OCI-LY7 (cell line): ENCODE results near the gene DOCK1. TPM values are rescaled to one million over a fixed set of nuclear protein-coding genes. Genes with fewer than 3 reads are reported as not detected.
A peak's percentile ranks its signal among the peaks of the same experiment; 100 is the strongest.

Experiments
- BruUV-seq: library from RNA; stranded (reverse); fragments of 400-500 nt; replicated peaks from 2 replicates; lab custom pipeline; 2021; lab: Mats Ljungman, UMichigan
- CTCF ChIA-PET: fragments of 300-600 bp; sonication (Branson Sonifier 250); formaldehyde crosslinking; loops from one replicate; lab custom pipeline; 2022; ENCODE audit warnings: antibody characterized with exemption; ENCODE audit not compliant: unreplicated experiment; lab: Charles Lee
- POLR2A ChIA-PET: fragments of 300-600 bp; sonication (Branson Sonifier 250); formaldehyde crosslinking; loops from one replicate; lab custom pipeline; 2022; ENCODE audit warnings: antibody characterized with exemption; lab: Charles Lee
- DNase-seq: peaks from one replicate; pipeline ENCODE4 v3.0.0-alpha.2; 2015; ENCODE audit warnings: low spot score
- H2AFZ ChIP-seq: fragments of 200-600 bp; sonication (generic), shearing (Covaris generic); 2 replicates; pipeline ENCODE4 v1.6.1; 2014; ENCODE audit warnings: mild to moderate bottlenecking, antibody characterized with exemption, low read length, moderate library complexity
- H3K27ac ChIP-seq: fragments of 200-600 bp; sonication (generic); 2 replicates; pipeline ENCODE4 v1.5.1; 2014; ENCODE audit warnings: mixed run types, low read depth, mild to moderate bottlenecking, moderate library complexity, low read length, inconsistent platforms; ENCODE audit not compliant: poor library complexity, severe bottlenecking
- H3K36me3 ChIP-seq: fragments of 200-600 bp; sonication (generic); 2 replicates; pipeline ENCODE4 v1.6.1; 2014; ENCODE audit warnings: mild to moderate bottlenecking, antibody characterized with exemption, low read length, moderate library complexity, mixed read lengths; ENCODE audit not compliant: insufficient read depth
- H3K4me1 ChIP-seq: fragments of 200-600 bp; sonication (generic); 2 replicates; pipeline ENCODE4 v1.5.1; 2014; ENCODE audit warnings: mild to moderate bottlenecking, low read length; ENCODE audit not compliant: insufficient read depth, poor library complexity, severe bottlenecking
- H3K4me2 ChIP-seq: fragments of 200-600 bp; sonication (generic); 2 replicates; pipeline ENCODE4 v1.6.1; 2014; ENCODE audit warnings: mild to moderate bottlenecking, low read length
- H3K4me3 ChIP-seq: fragments of 200-600 bp; sonication (generic); 2 replicates; pipeline ENCODE4 v1.5.1; 2014; ENCODE audit warnings: mild to moderate bottlenecking, low read depth, low read length; ENCODE audit not compliant: poor library complexity, severe bottlenecking
- H3K79me2 ChIP-seq: fragments of 200-600 bp; sonication (generic); 2 replicates; pipeline ENCODE4 v1.6.1; 2016; ENCODE audit warnings: low read depth, mild to moderate bottlenecking, low read length, moderate library complexity, mixed read lengths; ENCODE audit not compliant: insufficient read depth
- H3K9me2 ChIP-seq: fragments of 200-600 bp; sonication (generic); 2 replicates; pipeline ENCODE4 v1.6.1; 2016; ENCODE audit warnings: mild to moderate bottlenecking, low read length, mixed read lengths; ENCODE audit not compliant: insufficient read depth
- H3K9me3 ChIP-seq: fragments of 200-600 bp; sonication (generic); 2 replicates; pipeline ENCODE4 v1.6.1; 2014; ENCODE audit warnings: mild to moderate bottlenecking, mixed run types, low read length, mixed read lengths
- H4K20me1 ChIP-seq: fragments of 200-600 bp; sonication (generic); 2 replicates; pipeline ENCODE4 v1.6.1; 2014; ENCODE audit warnings: mild to moderate bottlenecking, antibody characterized with exemption, low read length, moderate library complexity, mixed read lengths; ENCODE audit not compliant: insufficient read depth
- CTCF ChIP-seq: fragments of 200-600 bp; sonication (generic); conservative IDR thresholded peaks from 2 replicates; pipeline ENCODE4 v1.5.1; 2014; ENCODE audit warnings: mild to moderate bottlenecking, antibody characterized with exemption, low read length, moderate library complexity, mixed read lengths
- EZH2phosphoT487 ChIP-seq: fragments of 200-600 bp; sonication (generic); IDR thresholded peaks from 2 replicates; pipeline ENCODE4 v1.6.1; 2018; ENCODE audit warnings: low read depth, borderline replicate concordance, mild to moderate bottlenecking, mixed run types, antibody characterized with exemption, low read length, moderate library complexity, mixed read lengths
- intact Hi-C: fragments of 100-400 bp; cut with micrococcal nuclease; formaldehyde crosslinking; loops from one replicate; pipeline ENCODE4 v1.10.0; 2022; ENCODE audit not compliant: unreplicated experiment
- total RNA-seq, 2 experiments: library from RNA; depleted of rRNA in 1 of 2; stranded (reverse); fragments of >200 nt in 1 of 2; shearing (Covaris generic) in 1 of 2; gene quantifications; 2 replicates each; pipeline ENCODE4 v1.2.3, GENCODE V29; 2014 to 2022

Gene DOCK1
- total RNA-seq, 2 experiments from 2014 or later: not detected

- no peak overlapping the region for H3K27ac ChIP-seq
- no peak for TF ChIP-seq CTCF
- H3K79me2 ChIP-seq: no peaks in the 10 kb centered on the region
- H3K9me2 ChIP-seq: no peaks in the 10 kb centered on the region
- no peaks in the 10 kb centered on the region for H3K4me1 ChIP-seq
- H2AFZ ChIP-seq: no peak overlapping the region
- intact Hi-C loops: no loop called here
- no peaks in the 10 kb centered on the region for H3K36me3 ChIP-seq
- CTCF ChIA-PET: no interaction called here
- no peak overlapping the region for H3K4me3 ChIP-seq
- POLR2A ChIA-PET: no interaction called here
- DNase-seq: no peak
- H3K4me2 ChIP-seq: peak overlapping the region; percentile 23; the same call in 1 of the 2 replicates
- no TSS peak for BruUV-seq
- H3K9me3 ChIP-seq: no peaks in the 10 kb centered on the region
- H4K20me1 ChIP-seq: no peaks in the 10 kb centered on the region
These were observed 230.8 kb downstream of the DOCK1 start for GRCh38 chr10:127135844-127136577.

GRCh38 chr10:127137391-127137790 lies 232.2 kb downstream of the DOCK1 start:
- POLR2A ChIA-PET: no interaction called here
- Histone ChIP-seq H3K79me2 (no peaks in the 10 kb centered on the region), H3K4me3 (no peak overlapping the region), H3K36me3 (no peaks in the 10 kb centered on the region), H2AFZ (no peak overlapping the region), H3K9me2 (no peaks in the 10 kb centered on the region), H3K27ac (no peak overlapping the region), H3K4me1 (no peaks in the 10 kb centered on the region), H4K20me1 (no peaks in the 10 kb centered on the region), H3K9me3 (no peaks in the 10 kb centered on the region), H3K4me2 (no peak overlapping the region)
- CTCF ChIA-PET: interaction anchor here (0.6 kb wide), 1 partner anchor 1447 kb away, joined by 3 read pairs; no protein-coding TSS in a partner anchor
- intact Hi-C loops: no loop called here
- TF ChIP-seq CTCF: no peak
- TF ChIP-seq EZH2phosphoT487: no peak
- no TSS peak for BruUV-seq
- no peak for DNase-seq

- Histone ChIP-seq H3K9me2 (no peaks in the 10 kb centered on the region), H3K36me3 (no peaks in the 10 kb centered on the region), H3K9me3 (no peaks in the 10 kb centered on the region), H3K4me3 (no peak overlapping the region), H2AFZ (no peak overlapping the region), H3K4me2 (no peak overlapping the region), H3K4me1 (no peaks in the 10 kb centered on the region), H3K27ac (no peak overlapping the region), H3K79me2 (no peaks in the 10 kb centered on the region), H4K20me1 (no peaks in the 10 kb centered on the region)
- CTCF ChIA-PET: no interaction called here
- DNase-seq: no peak
- POLR2A ChIA-PET: no interaction called here
- no peak for TF ChIP-seq CTCF
- TF ChIP-seq EZH2phosphoT487: no peak
- no TSS peak for BruUV-seq
- intact Hi-C loops: no loop called here
These were observed 236.9 kb downstream of the DOCK1 start for GRCh38 chr10:127142136-127142535.
